SJSA1 (cell line): ENCODE data around the gene DST. TPM values are rescaled to one million over a fixed set of nuclear protein-coding genes. Genes with fewer than 3 reads are reported as not detected.

ENCODE experiments used
- DNase-seq, 2 experiments: peaks; one replicate each; pipeline ENCODE4 v3.0.0-alpha.2; 2015 to 2020; ENCODE audit warnings: low spot score in 2 of 2, low read depth in 1 of 2
- H3K27ac ChIP-seq: fragments of 250-450 bp; sonication (Bioruptor Pico); 2 replicates; pipeline ENCODE4 v1.5.1; 2020; ENCODE audit warnings: mild to moderate bottlenecking, moderate library complexity
- H3K27me3 ChIP-seq: fragments of 250-450 bp; sonication (Bioruptor Pico); replicated peaks from 2 replicates; pipeline ENCODE4 v1.5.1; 2020; ENCODE audit warnings: mild to moderate bottlenecking, moderate library complexity
- H3K36me3 ChIP-seq: fragments of 250-450 bp; sonication (Bioruptor Pico); 2 replicates; pipeline ENCODE4 v1.5.1; 2020; ENCODE audit warnings: mild to moderate bottlenecking
- H3K4me1 ChIP-seq: fragments of 250-450 bp; sonication (Bioruptor Pico); replicated peaks from 2 replicates; pipeline ENCODE4 v1.6.1; 2021; ENCODE audit warnings: mild to moderate bottlenecking
- H3K4me3 ChIP-seq: fragments of 250-450 bp; sonication (Bioruptor Pico); 2 replicates; pipeline ENCODE4 v1.5.1; 2020; ENCODE audit warnings: mild to moderate bottlenecking
- H3K9me3 ChIP-seq: fragments of 250-450 bp; sonication (Bioruptor Pico); replicated peaks from 2 replicates; pipeline ENCODE4 v1.5.1; 2020; ENCODE audit warnings: mild to moderate bottlenecking
- total RNA-seq: library from RNA; depleted of rRNA; stranded (reverse); fragments of >200 nt; shearing (Covaris generic); gene quantifications from 2 replicates; pipeline ENCODE4 v1.2.3, GENCODE V29; 2014

The DST gene
- total RNA-seq, 1 experiment from 2014 or later, result 160 TPM

- Histone ChIP-seq H3K27ac (no peak overlapping the region), H3K9me3 (no peaks in the 10 kb centered on the region), H3K36me3 (peaks cover 66% of the 10 kb centered on the region), H3K4me3 (no peak overlapping the region), H3K4me1 (peaks cover 9% of the 10 kb centered on the region), H3K27me3 (no peaks in the 10 kb centered on the region)
- DNase-seq, result no peak
Measured at GRCh38 chr6:56489559-56489958, 153.1 kb downstream of the DST start.

GRCh38 chr6:56488281-56488680, 154.4 kb downstream of the DST start:
- Histone ChIP-seq H3K4me1 (peaks cover 12% of the 10 kb centered on the region), H3K27me3 (no peaks in the 10 kb centered on the region), H3K4me3 (no peak overlapping the region), H3K9me3 (no peaks in the 10 kb centered on the region), H3K27ac (no peak overlapping the region), H3K36me3 (peaks cover 68% of the 10 kb centered on the region)
- DNase-seq, result no peak

DNA sequence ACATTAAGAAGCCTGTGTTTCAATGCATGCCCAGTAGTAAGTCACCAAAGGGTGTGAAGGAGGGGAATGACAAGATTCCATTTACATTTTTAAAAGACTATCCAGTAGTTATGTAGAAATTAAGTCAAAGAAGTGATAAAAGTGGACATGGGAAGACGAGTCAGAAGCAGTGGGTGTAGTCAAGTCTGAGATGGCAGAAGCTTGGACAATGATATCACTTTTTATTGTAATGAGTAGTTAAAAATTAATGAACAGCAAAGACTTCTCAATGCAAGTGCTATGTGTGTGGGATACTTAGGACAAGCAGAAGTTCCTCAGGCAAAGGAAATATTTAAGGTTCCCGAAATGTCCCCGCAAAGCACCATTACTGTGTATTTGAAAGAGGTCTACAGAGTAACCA, 156.0 kb downstream of the DST start:
- no peak for DNase-seq
- H3K4me1 ChIP-seq, result peaks cover 9% of the 10 kb centered on the region
- H3K27me3 ChIP-seq, result no peaks in the 10 kb centered on the region
- peaks cover 66% of the 10 kb centered on the region for H3K36me3 ChIP-seq
- H3K9me3 ChIP-seq, result no peaks in the 10 kb centered on the region
- no peak overlapping the region for H3K27ac ChIP-seq
- no peak overlapping the region for H3K4me3 ChIP-seq

DNA sequence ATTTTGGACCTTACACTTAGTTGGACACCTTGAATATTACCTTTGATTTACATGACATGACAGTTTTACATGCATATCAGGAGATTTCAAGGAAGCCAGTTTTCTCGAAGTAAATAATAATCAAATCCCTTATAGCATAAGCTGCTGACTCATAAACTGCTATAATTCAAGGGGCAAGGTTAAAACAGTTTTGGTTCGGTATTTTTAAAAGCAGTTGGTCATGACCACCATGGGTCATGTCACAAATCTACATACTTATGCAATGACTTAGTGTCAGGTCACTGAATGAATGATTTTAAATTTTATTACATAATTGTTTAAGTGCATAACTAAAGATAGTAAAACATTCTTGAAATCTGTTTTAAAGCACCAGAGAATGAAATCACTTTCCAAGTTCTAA, 158.0 kb downstream of the DST start:
- Histone ChIP-seq H3K4me3 (no peak overlapping the region), H3K36me3 (peaks cover 69% of the 10 kb centered on the region), H3K4me1 (peaks cover 5% of the 10 kb centered on the region), H3K9me3 (no peaks in the 10 kb centered on the region), H3K27me3 (no peaks in the 10 kb centered on the region), H3K27ac (peak overlapping the region; percentile 23; the same call in 1 of the 2 replicates)
- peak in 1 of 2 experiments; percentile 19 for DNase-seq

DNA sequence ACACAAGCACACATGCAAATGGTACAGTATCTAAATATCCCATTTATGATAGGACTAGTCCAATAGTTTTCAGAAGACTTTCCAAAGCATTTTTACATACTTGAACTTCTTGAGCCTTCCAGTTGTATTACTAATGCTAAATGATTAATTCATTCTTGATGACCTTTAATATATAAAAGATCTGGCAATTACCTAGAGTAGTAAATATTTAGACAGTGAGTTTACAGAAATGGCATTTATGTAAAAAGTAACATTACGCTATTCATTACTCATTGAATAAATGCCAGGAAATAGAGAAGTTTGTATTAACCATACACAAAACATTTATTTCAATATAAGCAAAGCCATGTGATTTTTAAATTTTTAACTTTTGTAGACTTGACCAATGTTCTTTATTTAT, 158.8 kb downstream of the DST start:
- Histone ChIP-seq H3K36me3 (peaks cover 69% of the 10 kb centered on the region), H3K4me1 (peaks cover 5% of the 10 kb centered on the region), H3K4me3 (no peak overlapping the region), H3K27ac (peak overlapping the region; percentile 23; the same call in 1 of the 2 replicates), H3K27me3 (no peaks in the 10 kb centered on the region), H3K9me3 (no peaks in the 10 kb centered on the region)
- no peak for DNase-seq

DNA sequence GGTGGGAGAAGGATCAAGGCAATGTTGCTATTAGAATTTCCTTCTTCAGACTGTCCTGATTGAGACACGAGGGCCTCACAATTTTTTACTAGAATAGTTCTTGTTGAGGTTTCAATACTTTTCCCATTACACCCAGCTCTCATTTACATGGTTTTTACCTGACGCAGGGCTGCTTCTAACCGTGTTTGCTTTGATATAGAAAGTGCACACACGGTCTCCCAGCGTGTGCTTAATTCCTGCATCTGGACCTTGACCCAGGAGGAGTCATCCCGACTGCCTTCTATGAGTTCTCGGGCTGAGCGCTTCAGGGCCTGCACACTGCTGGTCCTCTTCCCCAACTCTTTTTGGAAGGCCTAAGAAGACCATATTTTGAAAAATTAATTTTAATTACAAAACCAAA, 160.2 kb downstream of the DST start:
- Histone ChIP-seq H3K4me3 (no peak overlapping the region), H3K9me3 (no peaks in the 10 kb centered on the region), H3K36me3 (peaks cover 64% of the 10 kb centered on the region), H3K27me3 (no peaks in the 10 kb centered on the region), H3K27ac (no peak overlapping the region), H3K4me1 (peaks cover 5% of the 10 kb centered on the region)
- DNase-seq, result no peak

- H3K36me3 ChIP-seq, result peaks cover 62% of the 10 kb centered on the region
- no peak overlapping the region for H3K4me3 ChIP-seq
- H3K27ac ChIP-seq, result no peak overlapping the region
- peaks cover 5% of the 10 kb centered on the region for H3K4me1 ChIP-seq
- H3K9me3 ChIP-seq, result no peaks in the 10 kb centered on the region
- DNase-seq, result no peak
- H3K27me3 ChIP-seq, result no peaks in the 10 kb centered on the region
Measured at GRCh38 chr6:56481957-56482356, 160.7 kb downstream of the DST start.

- Histone ChIP-seq H3K27me3 (no peaks in the 10 kb centered on the region), H3K9me3 (no peaks in the 10 kb centered on the region), H3K36me3 (peaks cover 65% of the 10 kb centered on the region), H3K4me1 (peaks cover 5% of the 10 kb centered on the region), H3K27ac (no peak overlapping the region), H3K4me3 (no peak overlapping the region)
- no peak for DNase-seq
Measured at GRCh38 chr6:56480654-56481337, 161.9 kb downstream of the DST start.

GRCh38 chr6:56480246-56480645, 162.4 kb downstream of the DST start:
- Histone ChIP-seq H3K36me3 (peaks cover 68% of the 10 kb centered on the region), H3K4me3 (no peak overlapping the region), H3K4me1 (peaks cover 5% of the 10 kb centered on the region), H3K9me3 (no peaks in the 10 kb centered on the region), H3K27me3 (no peaks in the 10 kb centered on the region), H3K27ac (no peak overlapping the region)
- DNase-seq, result no peak

DNA sequence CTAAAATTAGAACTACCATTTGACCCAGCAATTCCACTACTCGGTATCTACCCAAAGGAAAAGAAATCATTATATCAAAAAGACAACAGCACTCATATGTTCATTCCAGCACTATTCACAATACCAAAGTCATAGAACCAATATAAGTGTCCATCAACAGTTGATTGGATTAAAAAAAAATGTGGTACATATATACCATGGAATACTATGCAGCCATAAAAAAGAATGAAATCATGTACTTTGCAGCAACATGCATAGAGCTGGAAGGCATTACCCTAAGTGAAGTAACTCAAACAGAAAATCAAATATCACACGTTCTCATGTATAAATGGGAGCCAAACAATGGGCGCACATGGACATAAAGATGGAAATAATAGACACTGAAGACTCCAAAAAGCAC, 163.3 kb downstream of the DST start:
- no peak for DNase-seq
- peaks cover under 1% of the 10 kb centered on the region for H3K4me1 ChIP-seq

GRCh38 chr6:56478202-56478601, 164.5 kb downstream of the DST start:
- Histone ChIP-seq H3K36me3 (peaks cover 74% of the 10 kb centered on the region), H3K9me3 (no peaks in the 10 kb centered on the region), H3K27ac (no peak overlapping the region), H3K4me3 (no peak overlapping the region), H3K4me1 (no peaks in the 10 kb centered on the region), H3K27me3 (no peaks in the 10 kb centered on the region)
- no peak for DNase-seq

More for the DNA sequence above, 163.3 kb downstream of the DST start:
- H3K27me3 ChIP-seq, result no peaks in the 10 kb centered on the region
- H3K36me3 ChIP-seq, result peaks cover 65% of the 10 kb centered on the region
- H3K27ac ChIP-seq, result no peak overlapping the region
- H3K4me3 ChIP-seq, result no peak overlapping the region
- no peaks in the 10 kb centered on the region for H3K9me3 ChIP-seq

GRCh38 chr6:56477241-56477640, 165.4 kb downstream of the DST start:
- peaks cover 75% of the 10 kb centered on the region for H3K36me3 ChIP-seq
- H3K27ac ChIP-seq, result no peak overlapping the region
- no peak for DNase-seq
- H3K4me1 ChIP-seq, result no peaks in the 10 kb centered on the region
- H3K4me3 ChIP-seq, result no peak overlapping the region
- H3K9me3 ChIP-seq, result no peaks in the 10 kb centered on the region
- H3K27me3 ChIP-seq, result no peaks in the 10 kb centered on the region

DNA sequence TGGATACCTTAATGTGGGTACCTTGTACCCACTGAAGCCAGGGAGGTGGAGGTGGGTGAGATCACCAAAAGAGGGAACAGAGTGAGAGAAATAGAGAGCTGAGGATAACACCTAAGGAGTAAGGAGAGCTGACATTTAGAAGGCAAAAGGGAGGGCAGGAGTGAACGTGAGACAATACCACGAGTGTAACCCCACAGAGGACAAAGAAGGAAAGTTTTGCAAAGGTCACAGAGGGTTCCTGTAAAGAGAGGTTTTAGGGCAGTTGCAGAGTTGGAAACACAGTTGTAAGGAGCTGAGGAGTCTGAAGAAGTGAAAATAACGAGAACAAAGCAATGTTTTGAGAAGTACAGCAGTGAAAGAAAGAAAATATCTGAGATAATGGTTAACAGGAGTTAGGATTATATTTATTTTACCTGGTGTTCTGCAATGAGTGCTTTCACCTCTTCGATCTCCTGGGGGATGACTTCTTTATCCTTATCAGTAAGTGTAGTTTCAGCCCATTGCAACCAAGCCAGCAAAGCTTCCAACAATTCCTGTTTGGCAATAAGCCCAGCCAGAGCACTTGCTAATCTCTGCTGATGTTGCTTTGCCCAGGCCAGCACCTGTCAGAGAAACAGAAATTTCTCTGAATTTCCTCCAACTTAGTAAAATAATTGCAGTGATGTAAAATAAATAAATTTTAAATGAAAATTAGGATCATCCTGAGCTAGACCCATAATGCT, 166.8 kb downstream of the DST start:
- no peak for DNase-seq
- H3K27ac ChIP-seq, result no peak overlapping the region
- H3K9me3 ChIP-seq, result no peaks in the 10 kb centered on the region
- no peaks in the 10 kb centered on the region for H3K27me3 ChIP-seq
- peaks cover 79% of the 10 kb centered on the region for H3K36me3 ChIP-seq
- H3K4me1 ChIP-seq, result no peaks in the 10 kb centered on the region
- no peak overlapping the region for H3K4me3 ChIP-seq

- Histone ChIP-seq H3K9me3 (no peaks in the 10 kb centered on the region), H3K4me1 (no peaks in the 10 kb centered on the region), H3K4me3 (no peak overlapping the region), H3K36me3 (peaks cover 79% of the 10 kb centered on the region), H3K27ac (no peak overlapping the region), H3K27me3 (no peaks in the 10 kb centered on the region)
- DNase-seq, result no peak
Measured at GRCh38 chr6:56474532-56474931, 168.2 kb downstream of the DST start.
